MCF 10A (cell line): ENCODE data around the gene ZNF568. TPM values are rescaled to one million over a fixed set of nuclear protein-coding genes. Genes with fewer than 3 reads are reported as not detected.

Experiments used
- BruUV-seq: library from RNA; stranded (reverse); fragments of 400-500 nt; replicated peaks from 2 replicates; lab custom pipeline; 2021; lab: Mats Ljungman, UMichigan
- CTCF ChIA-PET: fragments of 300-600 bp; sonication (Branson Sonifier 250); formaldehyde crosslinking; extraction: SDS; loops from one replicate; lab custom pipeline; 2021; ENCODE audit warnings: antibody characterized with exemption, inconsistent platforms; lab: Yijun Ruan, JAX
- POLR2A ChIA-PET: fragments of 300-600, 350-650 bp; sonication (Branson Sonifier 250); formaldehyde crosslinking; extraction: SDS; loops from one replicate; lab custom pipeline; 2020; ENCODE audit warnings: antibody characterized with exemption, inconsistent platforms; lab: Yijun Ruan, JAX
- DNase-seq: peaks from one replicate; pipeline ENCODE4 v3.0.0-alpha.2; 2018; ENCODE audit not compliant: unreplicated experiment
- H3K27ac Mint-ChIP-seq: one replicate; pipeline ENCODE4 v1.8.0; 2022; ENCODE audit warnings: mild to moderate bottlenecking, low read depth, mixed read lengths; ENCODE audit not compliant: unreplicated experiment
- H3K27me3 Mint-ChIP-seq: one replicate; pipeline ENCODE4 v1.8.0; 2022; ENCODE audit warnings: mixed read lengths; ENCODE audit not compliant: insufficient read depth, unreplicated experiment
- H3K36me3 Mint-ChIP-seq: one replicate; pipeline ENCODE4 v1.8.0; 2022; ENCODE audit warnings: mild to moderate bottlenecking, moderate library complexity, mixed read lengths; ENCODE audit not compliant: insufficient read depth, unreplicated experiment
- H3K4me1 Mint-ChIP-seq: one replicate; pipeline ENCODE4 v1.8.0; 2022; ENCODE audit warnings: mixed read lengths; ENCODE audit not compliant: insufficient read depth, unreplicated experiment
- H3K4me3 Mint-ChIP-seq: one replicate; pipeline ENCODE4 v1.8.0; 2022; ENCODE audit warnings: mild to moderate bottlenecking, moderate library complexity, mixed read lengths; ENCODE audit not compliant: unreplicated experiment
- H3K9me3 Mint-ChIP-seq: one replicate; pipeline ENCODE4 v1.8.0; 2022; ENCODE audit warnings: mixed read lengths; ENCODE audit not compliant: unreplicated experiment
- CTCF ChIP-seq: fragments of 200-600 bp; IDR thresholded peaks from one replicate; pipeline ENCODE4 v1.8.0; 2022; ENCODE audit warnings: antibody characterized with exemption, mild to moderate bottlenecking; ENCODE audit not compliant: unreplicated experiment
- intact Hi-C: fragments of 100-400 bp; cut with micrococcal nuclease; formaldehyde crosslinking; loops from 2 replicates; pipeline ENCODE4 v1.14.1; 2022
- total RNA-seq: library from RNA; stranded (reverse); gene quantifications from 2 replicates; pipeline ENCODE4 v1.2.3, GENCODE V29; 2022

The ZNF568 gene
- total RNA-seq, 1 experiment from 2014 or later = 7.6 TPM

DNA sequence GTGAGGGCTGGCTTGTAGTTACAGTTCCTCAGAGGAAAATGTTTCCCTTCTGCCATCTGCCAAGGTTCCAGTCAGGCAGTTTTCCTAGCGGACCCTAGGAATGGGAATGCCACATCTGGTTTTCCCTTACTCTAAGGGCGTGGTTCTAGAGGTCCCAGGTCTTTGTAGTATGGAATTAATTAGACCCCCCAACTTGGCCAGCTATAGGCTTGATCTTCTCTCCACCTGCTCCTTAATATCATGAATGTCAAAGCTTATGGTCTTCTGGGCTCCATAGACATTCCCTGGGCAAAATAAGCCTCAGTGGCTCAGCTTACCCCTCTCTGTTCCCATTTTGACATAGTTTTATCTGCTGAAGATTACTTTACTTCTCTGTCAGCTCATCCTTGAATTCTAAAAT lies 70.0 kb downstream of the ZNF568 start:
- Mint-ChIP-seq H3K9me3 (peaks cover 29% of the 10 kb centered on the region), H3K27ac (no peak overlapping the region), H3K36me3 (no peaks in the 10 kb centered on the region), H3K27me3 (no peaks in the 10 kb centered on the region), H3K4me3 (no peak overlapping the region), H3K4me1 (no peaks in the 10 kb centered on the region)
- no TSS peak for BruUV-seq
- intact Hi-C loops = no loop called here
- TF ChIP-seq CTCF = no peak
- POLR2A ChIA-PET = no interaction called here
- no peak for DNase-seq
- CTCF ChIA-PET = no interaction called here

DNA sequence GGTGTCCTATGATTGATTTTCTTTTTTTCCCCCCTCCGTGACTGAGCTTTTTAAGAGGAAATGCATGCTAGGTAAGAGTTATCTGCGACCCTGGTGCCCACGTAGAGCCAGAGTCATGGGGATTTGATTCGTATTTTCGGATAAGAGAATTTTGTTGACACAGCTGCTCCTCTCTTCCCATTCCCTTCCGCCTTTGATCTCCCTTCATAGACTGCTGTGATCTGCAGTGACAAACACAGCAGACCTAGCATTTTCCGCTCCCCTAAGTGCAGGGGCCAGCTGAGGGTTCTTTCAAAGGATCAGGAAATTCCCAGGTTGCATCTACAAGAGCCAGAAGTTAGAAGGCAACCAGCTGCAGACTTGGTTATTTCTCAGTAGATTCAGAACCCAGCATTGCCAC lies 70.5 kb downstream of the ZNF568 start:
- no TSS peak for BruUV-seq
- no peaks in the 10 kb centered on the region for H3K27me3 Mint-ChIP-seq
- DNase-seq = no peak
- no peak overlapping the region for H3K4me3 Mint-ChIP-seq
- ChIA-PET POLR2A (no interaction called here), CTCF (no interaction called here)
- H3K27ac Mint-ChIP-seq = no peak overlapping the region
- H3K9me3 Mint-ChIP-seq = peaks cover 31% of the 10 kb centered on the region
- no peak for TF ChIP-seq CTCF
- intact Hi-C loops = no loop called here
- no peaks in the 10 kb centered on the region for H3K4me1 Mint-ChIP-seq
- no peaks in the 10 kb centered on the region for H3K36me3 Mint-ChIP-seq

- POLR2A ChIA-PET = no interaction called here
- H3K4me1 Mint-ChIP-seq = no peaks in the 10 kb centered on the region
- intact Hi-C loops = no loop called here
Measured at GRCh38 chr19:36987091-36987490, 71.0 kb downstream of the ZNF568 start.

DNA sequence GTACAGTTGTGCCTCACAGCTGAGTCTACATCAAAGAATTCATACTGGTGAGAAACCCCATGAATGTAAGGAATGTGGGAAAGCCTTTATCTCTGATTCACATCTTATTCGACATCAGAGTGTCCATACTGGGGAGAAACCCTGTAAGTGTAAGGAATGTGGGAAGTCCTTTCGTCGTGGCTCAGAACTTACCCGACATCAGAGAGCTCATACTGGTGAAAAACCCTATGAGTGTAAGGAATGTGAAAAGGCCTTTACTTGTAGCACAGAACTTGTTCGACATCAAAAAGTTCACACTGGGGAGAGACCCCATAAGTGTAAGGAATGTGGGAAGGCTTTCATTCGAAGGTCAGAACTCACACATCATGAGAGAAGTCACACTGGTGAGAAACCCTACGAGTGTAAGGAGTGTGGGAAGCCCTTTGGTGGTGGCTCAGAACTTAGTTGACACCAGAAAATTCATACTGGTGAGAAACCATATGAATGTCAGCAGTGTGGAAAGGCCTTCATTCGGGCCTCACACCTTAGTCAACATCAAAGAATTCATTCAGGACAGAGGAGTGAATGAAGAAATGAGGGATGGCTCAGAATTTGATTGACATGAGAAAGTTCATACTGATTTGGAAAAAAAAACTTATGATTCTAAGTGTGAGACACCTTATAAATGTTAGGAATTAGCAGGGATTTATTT lies 81.2 kb downstream of the ZNF568 start:
- no peak overlapping the region for H3K27ac Mint-ChIP-seq
- no peak overlapping the region for H3K4me3 Mint-ChIP-seq
- no peak for DNase-seq
- H3K9me3 Mint-ChIP-seq = peaks cover 35% of the 10 kb centered on the region
- peaks cover 5% of the 10 kb centered on the region for H3K36me3 Mint-ChIP-seq
- H3K27me3 Mint-ChIP-seq = no peaks in the 10 kb centered on the region
- ChIA-PET CTCF (no interaction called here), POLR2A (no interaction called here)
- H3K4me1 Mint-ChIP-seq = no peaks in the 10 kb centered on the region
- intact Hi-C loops = no loop called here
- no peak for TF ChIP-seq CTCF
- BruUV-seq = no TSS peak

More at GRCh38 chr19:36987091-36987490, 71.0 kb downstream of the ZNF568 start:
- no peak for DNase-seq
- Mint-ChIP-seq H3K4me3 (no peak overlapping the region), H3K9me3 (peaks cover 31% of the 10 kb centered on the region), H3K36me3 (peaks cover 2% of the 10 kb centered on the region), H3K27ac (no peak overlapping the region), H3K27me3 (no peaks in the 10 kb centered on the region)
- CTCF ChIA-PET = no interaction called here
- TF ChIP-seq CTCF = no peak
- BruUV-seq = no TSS peak
